A204.1 (cell line): ENCODE data around the gene IRF2BPL.

Experiments
- FAIRE-seq: peaks from 2 replicates; lab custom pipeline; 2012; peaks lifted over from hg19 to GRCh38; lab: Jason Lieb, UNC

Gene IRF2BPL

DNA sequence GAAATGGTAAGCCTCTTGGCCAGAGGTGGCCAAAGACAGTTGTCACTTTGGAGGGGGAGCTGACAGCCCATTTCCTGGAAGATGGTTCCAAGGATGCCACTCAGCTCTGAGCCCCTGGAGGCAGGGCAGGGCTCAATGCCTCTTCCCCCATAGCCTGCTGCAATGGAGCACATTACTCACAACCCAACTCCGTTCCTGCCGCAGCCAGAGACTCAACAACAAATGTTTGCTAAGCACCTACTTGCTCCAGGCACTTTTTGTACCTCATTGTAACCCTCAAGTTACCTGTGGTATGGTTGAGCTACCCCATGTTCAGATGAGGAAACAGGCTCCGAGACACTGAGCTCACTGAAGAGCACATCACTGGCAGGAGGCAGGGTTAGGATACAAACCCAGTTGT is 19.5 kb downstream of the IRF2BPL start:
- FAIRE-seq: no peak

DNA sequence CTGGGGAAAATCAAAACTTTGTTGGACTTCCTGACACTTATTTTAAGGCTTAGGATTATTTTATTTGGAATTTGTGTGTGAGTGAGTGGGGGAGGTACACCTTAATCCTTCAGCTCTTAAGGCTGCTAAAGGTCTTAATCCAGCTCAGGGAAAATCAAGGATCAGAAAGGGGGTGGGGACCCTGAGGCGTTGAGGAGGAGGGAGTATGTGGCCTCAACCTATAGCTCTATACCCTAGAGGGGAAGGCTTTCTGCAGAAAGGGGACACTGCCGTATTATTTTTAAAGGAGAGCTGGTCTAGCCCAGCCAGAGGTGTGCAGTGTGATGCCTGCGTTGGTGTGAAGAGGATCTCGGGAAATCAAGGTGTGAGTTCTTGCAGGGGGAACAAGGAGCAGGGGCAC is 20.0 kb downstream of the IRF2BPL start:
- no peak for FAIRE-seq

DNA sequence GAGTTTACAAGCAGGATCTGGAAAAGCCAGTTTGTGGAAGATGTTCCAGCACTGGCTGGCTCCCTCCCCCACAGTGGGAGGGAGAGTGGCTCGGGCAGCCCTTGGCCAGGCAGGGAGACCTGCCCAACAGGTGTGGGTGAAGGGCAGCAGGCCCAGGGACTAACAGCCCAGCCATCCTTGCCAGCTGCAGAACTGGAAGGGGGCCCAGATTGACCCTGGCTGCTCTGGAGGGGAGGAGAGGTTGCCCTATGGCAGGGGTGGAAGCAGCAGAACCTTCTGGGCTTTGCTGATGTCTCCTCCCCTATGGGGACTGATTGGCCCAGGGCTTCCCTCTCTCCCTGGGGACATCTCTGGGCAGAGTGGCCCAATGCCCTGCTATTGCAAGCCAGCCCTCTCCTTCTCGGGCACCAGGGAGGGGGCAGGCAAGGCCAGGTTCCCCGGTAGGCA is 20.5 kb downstream of the IRF2BPL start:
- no peak for FAIRE-seq

- FAIRE-seq: no peak
Measured at GRCh38 chr14:77007183-77007974, 21.1 kb downstream of the IRF2BPL start.

DNA sequence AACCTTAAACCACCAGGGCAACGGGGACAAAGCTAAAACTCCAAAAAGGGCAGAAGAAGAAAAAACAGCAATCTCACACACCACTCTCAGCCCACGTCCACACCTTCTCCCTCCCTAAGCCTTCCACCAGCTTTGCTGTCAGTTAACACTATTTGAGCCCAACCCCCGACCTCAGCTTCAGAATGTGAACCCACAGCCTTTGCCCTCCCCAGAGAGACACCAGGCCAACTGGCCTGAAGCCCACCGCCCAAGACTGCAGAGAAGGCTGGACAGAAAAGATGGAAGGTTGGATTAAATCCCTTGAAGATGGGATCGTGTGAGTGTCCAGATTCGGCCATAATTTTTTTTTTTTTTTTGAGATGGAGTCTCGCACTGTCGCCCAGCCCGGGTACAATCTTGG is 22.4 kb downstream of the IRF2BPL start:
- FAIRE-seq: no peak

DNA sequence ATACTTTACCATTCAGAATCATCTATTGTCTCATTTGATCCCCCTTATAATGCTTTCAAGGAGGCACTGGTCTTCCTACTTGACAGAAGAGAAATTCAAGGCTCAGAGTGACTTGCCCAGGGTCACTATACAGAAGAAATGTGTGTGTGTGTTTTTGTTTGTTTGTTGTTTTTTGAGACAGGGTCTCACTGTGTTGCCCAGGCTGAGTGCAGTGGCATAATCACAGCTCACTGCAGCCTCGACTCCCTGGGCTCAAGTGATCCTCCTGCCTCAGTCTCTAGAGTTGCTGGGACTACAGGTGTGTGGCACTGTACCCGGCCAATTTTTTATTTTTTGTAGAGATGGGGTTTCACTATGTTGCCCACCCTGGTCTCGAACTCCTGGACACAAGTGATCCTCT is 22.9 kb downstream of the IRF2BPL start:
- FAIRE-seq: no peak

- FAIRE-seq: no peak
Measured at GRCh38 chr14:77004711-77005460, 23.6 kb downstream of the IRF2BPL start.

DNA sequence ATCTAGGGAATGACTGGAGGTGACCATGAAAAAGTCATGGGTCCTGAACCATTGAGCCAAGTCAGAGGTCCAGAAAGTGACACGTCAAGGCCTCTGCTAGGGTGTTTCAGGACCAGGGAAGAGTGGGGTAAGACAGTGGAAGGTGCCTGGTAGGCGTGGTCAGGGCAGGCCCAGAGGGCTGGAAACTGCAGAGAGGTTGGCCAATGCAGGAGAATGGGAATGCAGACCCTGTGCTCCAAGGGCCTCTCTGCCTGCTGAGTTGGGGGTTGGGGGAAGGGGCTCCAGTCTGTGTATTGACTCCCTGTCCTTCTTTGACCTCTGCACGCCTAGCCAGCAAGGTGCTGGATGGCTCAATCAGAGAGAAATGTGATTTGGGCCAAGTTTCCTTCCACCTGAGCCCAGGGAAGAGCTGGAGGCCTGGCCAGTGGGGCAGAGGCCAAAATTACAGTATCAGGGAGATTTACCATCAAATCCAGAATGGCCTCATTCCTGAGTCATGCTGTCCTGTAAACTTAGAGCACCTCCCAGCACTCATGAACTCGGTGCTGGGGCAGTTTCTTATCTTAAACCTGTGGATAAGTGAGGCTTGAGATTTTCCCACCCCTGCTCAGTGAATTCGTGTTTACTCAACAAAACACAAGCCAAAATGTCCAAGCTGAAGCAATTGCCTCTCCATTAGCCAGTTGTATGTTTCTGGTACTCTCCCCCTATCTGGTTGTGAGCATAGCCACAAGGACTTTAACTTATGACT is 24.4 kb downstream of the IRF2BPL start:
- FAIRE-seq: no peak

DNA sequence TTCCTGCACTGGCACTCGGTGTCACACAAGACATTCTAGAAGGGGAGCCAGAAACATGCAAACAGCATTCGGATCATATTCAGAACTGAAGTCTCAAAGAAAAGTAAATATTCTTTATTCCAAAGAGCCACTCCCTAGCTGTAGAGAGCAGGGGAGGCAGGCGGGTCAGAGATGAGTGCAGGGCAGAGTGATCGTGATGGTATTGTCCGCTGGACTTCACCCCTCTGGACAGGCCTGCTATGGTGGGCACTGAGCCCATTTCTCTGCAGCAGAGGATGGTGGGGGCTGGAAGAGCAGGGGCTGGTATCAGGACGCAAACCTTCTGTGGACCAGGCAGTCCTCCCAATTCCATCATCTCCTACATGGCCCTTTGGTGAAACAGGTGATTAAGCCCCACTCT is 25.6 kb downstream of the IRF2BPL start:
- FAIRE-seq: no peak

GRCh38 chr14:77002335-77002734 is 26.2 kb downstream of the IRF2BPL start:
- FAIRE-seq: no peak

DNA sequence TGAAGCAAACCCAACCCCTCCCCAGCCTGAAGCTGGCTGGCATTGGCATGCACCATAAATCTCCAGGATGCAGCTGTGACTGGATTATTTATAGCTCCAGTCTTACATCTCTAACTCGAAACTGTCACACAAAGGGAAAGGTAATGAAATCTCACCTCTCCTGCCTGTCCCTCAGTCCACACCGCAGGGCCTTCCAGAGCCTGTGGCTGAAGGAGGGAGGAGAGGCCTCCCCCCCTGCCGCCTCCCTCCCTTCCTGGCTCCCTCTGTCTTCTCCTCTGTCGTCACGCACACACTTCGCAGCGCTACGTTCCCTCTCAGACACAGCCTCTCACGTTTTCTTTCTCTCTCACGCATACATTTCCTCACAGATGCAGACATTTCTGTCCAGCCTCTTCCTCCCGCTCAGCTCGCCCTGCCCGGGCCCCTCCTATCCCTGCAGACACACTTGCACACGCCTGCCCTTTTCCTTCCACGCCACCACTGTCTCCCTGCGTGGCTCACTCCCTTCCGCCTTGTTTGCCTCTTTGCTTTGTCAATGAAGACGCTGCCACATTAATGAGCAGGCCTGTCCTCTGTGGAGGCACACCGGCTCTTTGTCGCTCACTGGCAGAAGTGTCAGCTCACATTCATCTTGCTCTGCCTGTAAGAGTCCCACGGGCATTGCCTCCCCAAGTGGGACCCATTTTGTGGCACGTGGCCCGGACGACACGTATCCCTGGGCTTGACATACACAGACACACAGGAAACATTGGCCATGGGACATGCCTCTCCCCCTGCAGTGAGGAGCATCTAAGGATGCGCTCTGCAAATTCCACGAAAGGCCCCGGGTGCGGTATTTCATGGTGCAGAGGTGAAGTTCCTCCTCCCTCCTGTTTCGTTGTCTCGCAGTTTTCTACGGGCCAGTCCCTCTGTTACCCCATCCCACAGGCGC is 27.9 kb downstream of the IRF2BPL start:
- FAIRE-seq: no peak

DNA sequence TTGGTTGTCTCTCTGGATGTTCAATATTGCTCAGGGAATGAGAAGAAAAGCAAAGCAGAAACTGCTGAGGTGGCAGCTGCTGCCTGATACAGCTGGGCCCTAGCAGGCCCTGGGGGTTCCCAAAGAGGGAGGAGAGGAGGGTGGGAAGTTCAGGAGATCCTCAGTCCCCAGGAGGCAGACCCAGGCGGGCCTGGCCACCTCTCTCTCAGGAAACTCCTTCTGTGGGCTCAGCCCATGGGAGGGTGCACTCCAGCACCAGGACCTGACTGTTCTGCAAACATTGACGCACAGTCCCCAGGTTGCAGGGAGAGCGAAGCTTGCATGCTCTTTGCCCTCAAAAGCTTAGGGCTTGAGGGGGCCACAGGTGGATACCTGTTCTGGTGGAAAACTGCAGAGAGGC is 29.6 kb downstream of the IRF2BPL start:
- FAIRE-seq: no peak

DNA sequence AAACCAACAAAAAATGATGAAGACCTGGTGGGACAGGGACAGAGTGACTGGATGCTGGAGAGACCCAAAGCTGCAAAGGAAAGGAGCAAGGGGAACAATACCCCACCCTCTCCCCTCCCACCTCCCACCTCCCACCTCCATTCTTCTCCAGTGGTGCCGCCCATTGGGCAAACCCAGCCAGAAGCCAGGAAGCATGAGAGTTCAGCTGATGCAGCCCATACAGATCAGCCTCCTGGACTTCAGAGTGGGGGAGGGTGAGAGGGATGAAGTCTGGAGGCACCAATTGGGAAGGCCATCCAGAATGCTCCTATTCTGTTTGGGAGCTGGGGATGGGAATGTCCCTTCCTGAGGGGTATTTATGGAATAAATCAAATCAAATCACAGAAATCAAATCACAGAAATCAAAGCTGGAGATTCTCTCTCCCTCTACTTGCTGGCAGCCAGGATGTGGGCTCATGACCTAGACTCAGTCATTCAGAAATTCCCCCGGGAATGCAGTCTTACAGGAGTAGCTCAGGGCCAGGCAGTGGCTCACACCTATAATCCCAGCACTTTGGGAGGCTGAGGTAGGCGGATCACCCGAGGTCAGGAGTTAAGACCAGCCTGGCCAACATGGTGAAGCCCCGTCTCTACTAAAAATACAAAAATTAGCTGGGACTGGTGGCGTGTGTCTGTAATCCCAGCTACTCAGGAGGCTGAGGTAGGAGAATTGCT is 31.1 kb downstream of the IRF2BPL start:
- FAIRE-seq: no peak

- no peak for FAIRE-seq
Measured at GRCh38 chr14:76996563-76997146, 31.9 kb downstream of the IRF2BPL start.

- no peak for FAIRE-seq
Measured at GRCh38 chr14:76995279-76996035, 33.1 kb downstream of the IRF2BPL start.

GRCh38 chr14:76993752-76994151 is 34.8 kb downstream of the IRF2BPL start:
- no peak for FAIRE-seq

DNA sequence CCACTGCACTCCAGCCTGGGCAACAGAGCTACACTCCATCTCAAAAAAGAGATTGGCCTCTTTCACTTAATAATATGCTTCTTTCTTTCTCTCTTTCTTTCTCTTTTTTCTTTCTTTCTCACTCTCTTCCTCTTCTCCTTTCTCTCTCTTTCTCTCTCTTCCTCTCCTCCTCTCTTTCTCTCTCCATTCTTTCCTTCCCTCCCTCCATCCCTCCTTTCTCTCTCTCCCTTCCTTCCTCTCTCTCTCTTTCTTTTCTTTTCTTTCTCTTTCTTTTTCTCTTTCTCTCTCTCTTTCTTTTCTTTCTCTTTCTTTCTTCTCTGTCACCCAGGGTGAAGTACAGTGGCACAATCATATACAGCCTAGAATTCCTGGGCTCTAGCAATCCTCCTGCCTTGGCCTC is 38.4 kb downstream of the IRF2BPL start:
- FAIRE-seq: no peak

DNA sequence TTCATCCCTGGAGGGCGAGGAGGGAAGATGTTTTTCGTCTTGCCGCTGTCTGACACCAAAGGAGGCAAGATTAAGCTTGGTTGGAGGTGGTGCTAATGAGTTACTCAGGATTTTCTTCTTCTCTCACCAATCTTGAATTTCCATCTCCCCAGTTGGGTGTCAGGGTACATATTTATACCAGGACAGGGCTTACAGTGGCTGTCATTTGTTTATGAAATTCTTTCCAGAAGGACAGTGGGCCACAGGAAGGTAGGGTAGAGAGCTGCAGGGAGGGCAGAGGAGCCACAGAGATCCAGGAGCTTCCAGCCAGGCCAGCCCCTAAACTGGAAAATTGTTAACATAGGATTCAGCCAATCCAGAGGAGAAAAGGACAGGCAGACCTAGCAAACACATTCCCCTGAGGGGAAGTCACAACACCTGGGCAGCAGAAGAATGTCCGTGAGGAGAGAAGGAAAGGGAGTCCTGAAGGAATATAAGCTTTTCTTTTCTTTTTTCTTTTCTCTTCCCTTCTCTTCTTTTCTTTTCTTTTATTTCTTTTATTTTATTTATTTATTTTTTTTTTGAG is 40.5 kb downstream of the IRF2BPL start:
- no peak for FAIRE-seq

DNA sequence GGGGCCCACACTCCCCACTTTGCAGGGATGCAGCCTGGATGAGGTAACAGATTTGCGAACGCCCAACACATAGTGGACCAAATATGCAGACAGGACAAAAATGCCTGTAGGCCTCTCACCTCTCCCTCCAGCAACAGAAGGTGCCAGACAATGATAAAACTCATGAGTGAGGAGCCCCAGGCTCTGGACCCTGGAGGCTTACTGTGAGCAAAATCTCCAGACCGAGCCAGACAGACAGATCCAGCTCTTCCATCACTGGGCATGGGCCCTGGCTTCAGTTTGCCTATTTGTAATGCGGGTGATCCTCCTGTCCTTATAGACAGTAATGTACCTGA is 42.3 kb downstream of the IRF2BPL start:
- FAIRE-seq: no peak
